Anterior cingulate cortex (tissue), 58 donors: ENCODE results near the gene FYB2.
A peak's percentile ranks its signal among the peaks of the same experiment; 100 is the strongest.
"Not testable (repeated sequence)": the region's sequence is repeated elsewhere in the genome, so short reads cannot be mapped to it uniquely, and the experiment has no call there.

Experiments
- DNase-seq, 58 donors: peaks; one replicate each; lab custom pipeline; 2025; lab: John Stamatoyannopoulos, UW

FYB2 gene

DNA sequence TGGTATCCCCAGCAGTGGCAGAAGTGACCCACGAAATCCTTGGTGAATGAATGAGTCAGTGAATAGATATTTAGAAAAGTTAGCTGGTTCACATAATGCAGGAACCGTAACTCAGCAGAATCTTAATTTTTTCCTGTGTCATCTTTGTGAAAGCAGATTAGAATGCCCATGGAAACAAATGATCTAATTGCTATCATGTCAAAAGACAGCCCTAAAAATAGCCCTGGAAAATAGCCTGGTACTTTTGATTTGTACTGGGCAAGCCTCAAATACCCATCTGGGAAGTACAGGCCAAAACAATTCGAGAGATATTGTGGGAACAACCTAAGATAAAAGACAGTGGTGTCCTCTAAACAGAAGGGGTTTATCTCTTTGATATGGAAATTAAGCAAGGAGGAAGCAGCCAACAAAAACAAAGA lies 21.1 kb downstream of the FYB2 start:
- DNase-seq: peak in 2 of 58 donors; percentile 5 to 8

DNA sequence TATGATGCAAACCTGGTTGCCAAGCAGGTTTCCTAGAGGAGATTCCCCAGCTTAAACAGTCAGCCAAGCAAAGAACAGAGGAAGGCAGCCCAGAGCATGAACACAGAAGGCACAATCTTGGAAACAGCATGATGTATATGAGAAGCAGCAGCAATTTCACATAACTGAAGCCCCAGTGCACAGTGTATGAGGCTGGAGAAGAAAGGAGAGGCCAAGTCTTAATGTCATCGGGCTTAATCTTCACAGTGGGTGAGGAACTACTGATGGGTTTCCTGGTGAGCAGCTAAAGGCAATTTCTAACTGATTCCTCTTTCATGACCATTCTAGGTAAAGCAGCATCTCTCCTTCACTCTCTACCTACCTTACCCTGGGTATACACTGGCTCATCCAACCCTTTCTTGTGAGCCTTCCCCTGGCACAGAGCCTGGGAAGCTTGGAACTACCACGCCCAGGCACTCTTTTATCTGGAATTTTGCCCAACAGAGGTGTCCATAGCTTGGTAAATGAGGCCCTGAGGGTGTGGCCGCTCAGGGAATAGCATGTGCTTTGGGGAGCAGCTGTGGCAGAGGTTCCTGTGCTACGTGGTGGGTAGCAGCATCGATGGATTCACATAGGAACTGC lies 22.0 kb downstream of the FYB2 start:
- no peak for DNase-seq

DNA sequence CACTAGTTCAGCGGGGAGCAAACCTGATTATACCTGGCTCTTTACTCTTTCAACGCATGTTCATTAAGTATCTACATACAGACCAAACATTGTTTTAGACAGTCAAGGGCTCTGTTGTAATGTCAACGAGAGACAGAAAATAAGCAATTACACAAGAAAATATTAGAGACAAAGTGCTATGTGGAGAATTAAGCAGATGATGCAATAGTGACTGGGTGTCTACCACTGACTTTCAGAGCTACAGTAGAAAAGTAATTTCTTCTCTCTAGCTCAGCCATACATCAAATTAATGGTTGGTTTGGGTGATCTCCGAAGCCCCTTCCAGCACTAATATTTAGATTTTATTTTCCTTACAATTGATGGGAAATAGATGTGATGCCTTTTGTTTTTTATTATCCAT lies 23.3 kb downstream of the FYB2 start:
- DNase-seq: no peak

DNA sequence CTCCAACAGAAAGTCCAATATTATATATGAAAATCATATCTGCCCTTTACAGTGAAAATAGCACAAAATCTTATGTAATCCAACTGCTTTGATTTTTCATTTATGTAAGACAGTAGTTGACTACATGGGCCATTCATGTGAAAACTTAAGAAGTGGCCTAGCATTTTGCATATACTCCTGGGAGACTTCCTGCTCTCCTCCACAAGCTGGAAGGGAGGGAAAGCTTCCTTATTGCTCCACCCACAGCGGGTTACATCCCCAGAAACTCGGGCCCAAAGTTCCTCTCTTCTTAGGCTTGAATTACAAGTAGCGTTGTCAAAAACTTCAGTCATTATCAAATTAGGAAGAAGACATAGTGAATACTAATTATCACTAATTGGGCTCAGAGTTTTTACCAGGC lies 29.2 kb downstream of the FYB2 start:
- DNase-seq: no peak

DNA sequence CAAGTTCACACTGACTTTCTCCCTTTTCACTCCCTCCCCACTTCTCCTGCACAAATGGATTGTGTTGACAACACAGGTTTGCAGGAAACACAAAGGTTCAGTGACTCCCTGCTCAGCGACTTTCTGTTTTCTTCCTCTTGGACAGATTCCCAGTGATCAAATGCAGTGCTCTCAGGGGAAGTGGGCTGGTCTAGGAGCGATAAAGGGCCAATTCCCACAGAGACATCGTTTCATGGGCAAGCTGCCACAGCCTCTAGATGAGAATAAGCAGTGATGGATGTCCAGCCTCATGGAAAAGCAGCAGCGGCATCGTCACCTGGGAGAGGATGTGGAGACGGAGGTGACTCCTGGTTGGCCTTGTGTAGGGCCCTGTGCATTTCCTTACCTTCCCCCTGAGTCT lies 30.6 kb downstream of the FYB2 start:
- no peak for DNase-seq

DNA sequence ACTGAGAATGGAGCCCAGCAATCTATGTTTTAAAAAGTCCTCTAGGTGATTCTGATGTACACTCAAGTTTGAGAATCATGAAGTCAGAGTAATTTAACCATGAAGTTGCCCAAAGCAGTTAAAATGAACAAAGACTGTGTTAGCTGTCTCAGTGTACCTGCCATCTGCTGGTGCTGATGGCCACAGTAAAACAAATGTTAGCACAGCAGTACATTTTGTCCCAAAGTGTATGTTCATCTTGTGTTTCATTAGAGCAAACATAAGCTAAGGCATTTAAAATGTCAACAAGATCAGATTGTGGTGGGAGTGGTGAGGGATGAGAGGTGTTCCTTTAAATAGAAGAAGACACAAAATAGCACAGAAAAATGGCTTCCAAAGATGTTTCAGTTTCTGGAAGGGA lies 31.1 kb downstream of the FYB2 start:
- no peak for DNase-seq

DNA sequence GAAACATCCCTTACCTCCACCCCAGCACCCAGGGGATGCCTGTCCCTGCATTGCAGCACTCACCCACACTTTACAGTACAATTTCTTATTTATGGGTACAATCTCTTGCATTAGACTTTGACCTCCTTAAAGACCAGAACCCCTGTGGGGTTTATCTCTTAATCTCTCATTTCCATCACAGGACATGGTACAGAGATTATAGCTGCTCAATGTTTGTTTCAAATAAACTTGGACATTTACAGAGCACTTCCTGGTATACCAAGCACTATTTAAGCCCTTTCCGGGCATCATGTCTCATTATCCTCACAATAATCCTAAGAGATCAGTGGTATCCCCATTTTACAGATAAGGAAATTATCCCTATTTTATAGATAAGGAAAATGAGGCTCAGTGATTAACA lies 31.9 kb downstream of the FYB2 start:
- DNase-seq: no peak

DNA sequence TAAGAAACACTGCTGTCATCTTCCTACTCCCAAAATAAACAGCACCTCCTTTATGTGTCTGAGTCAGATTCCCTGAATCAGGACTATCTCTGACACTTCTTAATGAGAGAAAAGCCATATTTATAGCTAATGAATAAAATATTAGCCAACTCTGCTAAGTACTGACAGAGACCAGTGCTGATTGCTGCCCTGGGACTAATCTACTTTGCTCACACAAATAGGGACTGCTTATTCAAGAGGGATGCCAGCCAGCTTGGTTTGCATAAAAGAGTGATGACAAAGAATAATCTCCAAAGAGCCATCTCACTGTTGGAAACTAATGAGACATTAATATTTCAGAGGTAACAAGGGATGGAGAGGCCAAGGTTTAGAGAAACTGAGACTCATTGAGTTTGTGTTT lies 36.4 kb downstream of the FYB2 start:
- DNase-seq: no peak

DNA sequence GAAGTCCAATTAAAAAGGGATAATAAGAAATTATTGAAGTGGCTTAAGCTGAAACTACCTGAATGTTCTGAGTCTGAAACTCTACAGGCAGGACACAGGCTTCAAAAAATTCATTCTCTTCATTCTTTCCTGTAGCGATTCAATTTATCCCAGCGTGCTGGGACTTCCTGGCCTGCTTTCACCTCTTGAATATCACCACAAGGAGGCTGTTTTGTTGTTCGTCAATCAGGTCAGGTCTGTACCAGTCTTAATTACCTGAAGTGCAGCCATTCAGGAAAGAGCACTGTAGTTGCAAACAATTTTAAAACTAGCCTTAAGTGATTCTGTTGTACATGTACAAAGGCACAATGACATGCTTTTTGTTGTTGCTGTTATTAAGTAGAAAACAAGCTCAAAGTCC lies 38.4 kb downstream of the FYB2 start:
- DNase-seq: no peak

DNA sequence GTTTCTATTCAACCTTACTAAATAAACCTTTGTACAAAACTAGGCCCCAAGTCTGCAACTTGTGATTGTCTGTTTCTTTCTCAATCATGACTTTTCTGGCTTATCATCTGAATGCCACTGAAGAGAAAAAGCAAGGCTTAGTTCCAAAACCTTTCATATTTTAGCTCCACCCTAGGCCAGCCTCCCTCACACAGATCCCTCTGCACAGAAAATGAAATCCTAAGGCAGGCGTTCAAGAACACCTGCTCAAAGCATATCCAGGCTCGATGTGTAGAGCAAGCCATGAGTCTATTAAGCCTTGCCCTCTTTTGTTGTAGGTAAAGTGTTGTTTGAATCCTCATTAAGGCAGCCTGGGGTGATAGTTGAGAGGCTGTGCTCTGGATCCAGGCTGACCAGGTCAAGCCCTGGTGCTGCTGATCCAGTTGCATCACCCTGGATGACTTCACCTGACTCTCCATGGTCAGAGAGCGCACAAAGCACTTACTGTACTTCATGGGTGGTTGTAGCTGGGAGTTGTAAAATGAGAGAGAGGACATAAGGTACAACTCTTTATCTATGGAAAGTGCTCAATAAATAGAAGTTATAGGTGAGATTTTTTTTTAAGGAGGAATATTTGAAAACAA lies 39.0 kb downstream of the FYB2 start:
- no peak for DNase-seq

DNA sequence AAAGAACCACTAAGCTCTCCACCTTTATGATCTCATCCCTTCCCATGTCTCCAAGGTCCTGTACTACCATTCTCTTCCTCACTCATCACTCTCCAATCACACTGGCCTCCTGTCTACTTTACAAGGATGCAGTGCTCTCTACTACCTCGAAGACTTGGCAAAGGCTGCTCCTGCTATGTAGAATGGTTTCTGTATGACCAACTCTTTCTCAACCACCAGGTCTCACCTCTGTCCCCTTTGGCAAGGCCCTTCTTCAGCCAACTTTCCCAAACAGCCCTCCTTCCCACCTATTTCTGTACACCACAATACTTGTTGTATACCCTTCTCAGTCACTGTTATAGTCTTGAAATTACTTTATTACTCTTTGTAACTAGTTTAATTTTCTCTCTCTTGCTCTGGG lies 41.2 kb downstream of the FYB2 start:
- no peak for DNase-seq

DNA sequence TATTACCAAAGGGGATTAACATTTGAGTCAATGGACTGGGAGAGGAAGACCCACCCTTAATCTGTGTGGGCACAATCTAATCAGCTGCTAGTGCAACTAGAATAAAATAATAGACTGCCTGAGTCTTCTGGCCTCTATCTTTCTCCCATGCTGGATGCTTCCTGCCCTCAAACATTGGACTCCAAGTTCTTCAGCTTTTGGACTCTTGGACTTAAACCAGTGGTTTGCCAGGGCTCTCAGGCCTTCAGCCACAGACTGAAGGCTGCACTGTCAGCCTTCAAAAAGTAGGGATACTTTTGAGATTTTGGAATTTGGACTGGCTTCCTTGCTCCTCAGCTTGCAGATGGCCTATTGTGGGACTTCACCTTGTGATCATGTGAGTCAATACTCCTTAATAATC lies 44.5 kb downstream of the FYB2 start:
- DNase-seq: not testable (repeated sequence)

DNA sequence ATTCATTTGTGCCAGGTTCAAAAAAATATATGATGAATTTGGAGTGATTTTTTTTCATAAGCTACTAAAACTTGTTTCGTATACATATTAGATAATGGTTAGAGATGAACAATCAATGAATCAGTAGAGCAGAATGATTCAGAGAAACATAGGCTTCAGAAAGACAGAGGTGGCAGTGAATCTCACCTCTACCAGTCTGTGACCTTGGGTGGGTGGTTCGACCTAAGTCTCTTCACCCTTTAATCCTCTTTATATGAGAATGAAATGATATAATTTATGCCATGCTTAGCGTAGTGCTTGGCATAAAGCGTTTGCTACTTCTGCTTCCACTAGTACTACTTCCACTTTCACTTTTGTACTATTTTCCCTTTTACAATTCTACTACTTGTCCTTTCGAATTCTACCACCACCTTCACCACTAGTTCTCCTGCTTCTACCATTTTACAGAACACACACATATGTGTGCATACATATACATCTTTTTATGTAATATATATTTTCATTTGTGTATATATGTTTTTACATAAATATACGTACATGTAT lies 45.1 kb downstream of the FYB2 start:
- DNase-seq: no peak

DNA sequence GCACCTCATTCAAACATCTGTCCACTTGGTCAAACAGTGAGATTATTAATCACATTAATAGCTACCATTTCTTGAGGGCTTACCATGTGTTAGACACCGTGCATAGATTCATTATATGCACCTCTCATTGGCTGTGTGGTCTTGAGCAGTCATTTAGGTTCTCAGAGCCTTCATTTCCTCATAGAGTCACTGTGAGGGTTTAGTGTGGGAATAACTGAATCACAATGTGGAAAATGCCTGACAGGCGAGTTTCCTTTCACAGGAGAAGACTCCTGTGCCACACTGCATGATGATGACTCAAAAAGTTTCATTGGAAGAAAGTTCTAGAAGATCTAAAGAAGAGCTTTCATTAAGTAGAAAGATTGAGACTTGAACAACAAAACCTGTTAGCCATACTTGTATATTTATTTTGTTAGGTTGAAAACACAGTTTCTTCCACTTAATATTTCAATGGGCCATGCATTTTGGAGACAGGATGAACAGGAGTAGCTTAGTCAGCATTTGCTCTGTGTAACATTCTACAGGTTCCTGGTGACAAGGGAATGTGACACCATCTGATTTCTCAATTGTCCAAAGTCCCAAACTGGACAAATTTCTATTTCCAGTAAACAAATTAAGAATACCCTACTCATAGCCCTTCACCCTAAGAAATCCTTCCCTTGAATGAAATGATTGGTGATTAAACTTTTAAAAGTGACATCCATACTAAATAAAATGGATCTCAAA lies 45.7 kb downstream of the FYB2 start:
- DNase-seq: no peak

DNA sequence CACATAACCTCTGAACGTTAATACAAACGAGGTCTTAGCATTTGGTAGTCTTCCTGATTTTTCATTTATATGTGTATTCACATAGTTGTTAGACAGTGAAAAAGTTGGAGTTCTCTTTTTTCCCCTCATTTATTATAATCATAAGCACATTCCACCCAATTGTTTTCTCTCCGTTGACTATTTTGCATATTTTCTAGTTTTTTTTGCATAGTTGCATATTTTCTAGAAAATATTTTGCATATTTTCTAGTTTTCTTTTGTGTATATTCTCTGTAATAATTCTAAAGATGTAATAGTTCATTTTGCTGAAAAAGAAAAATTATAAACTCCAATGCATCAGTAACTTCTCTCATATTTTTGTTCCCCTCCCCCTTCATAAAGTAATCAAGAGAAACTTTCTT lies 47.5 kb downstream of the FYB2 start:
- DNase-seq: no peak

DNA sequence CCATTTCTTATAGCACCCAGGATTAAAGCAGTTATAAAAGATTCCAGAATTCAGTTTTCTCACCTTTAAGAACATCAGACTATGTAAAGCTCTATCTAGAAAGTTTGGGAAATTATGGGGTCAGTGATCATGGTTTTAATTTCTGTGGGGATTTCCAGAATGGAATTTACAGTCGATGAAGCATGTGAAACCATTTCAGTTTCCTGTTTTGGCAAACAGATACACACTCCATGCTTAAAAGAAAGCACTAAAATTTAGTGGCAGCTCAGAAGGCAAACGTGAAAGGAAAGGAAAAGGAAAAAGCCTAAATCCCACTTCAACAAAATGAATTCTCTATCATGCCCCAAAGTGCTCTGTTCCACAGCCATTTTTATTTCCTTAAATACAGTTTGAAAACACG lies 60.4 kb downstream of the FYB2 start:
- DNase-seq: no peak

DNA sequence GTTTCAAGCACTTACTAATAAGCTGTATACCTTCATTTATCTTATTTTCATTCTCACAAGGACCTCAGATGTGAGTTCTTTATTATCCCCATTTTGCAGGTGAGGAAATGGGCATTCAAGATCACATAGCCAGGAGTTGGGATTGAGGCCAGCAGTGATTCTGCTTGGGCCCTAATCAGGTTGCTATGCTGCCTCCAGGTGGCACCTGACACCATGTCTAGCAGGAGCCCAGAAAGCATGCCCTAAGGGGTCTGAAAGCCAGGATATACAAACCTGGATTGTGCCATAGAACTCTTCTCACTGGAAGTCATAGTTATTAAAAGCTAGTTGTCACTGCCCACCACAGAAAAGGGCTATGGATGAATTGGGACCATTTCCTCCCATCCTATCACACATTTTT lies 61.1 kb downstream of the FYB2 start:
- peak in 1 of 58 donors; percentile 0 for DNase-seq

DNA sequence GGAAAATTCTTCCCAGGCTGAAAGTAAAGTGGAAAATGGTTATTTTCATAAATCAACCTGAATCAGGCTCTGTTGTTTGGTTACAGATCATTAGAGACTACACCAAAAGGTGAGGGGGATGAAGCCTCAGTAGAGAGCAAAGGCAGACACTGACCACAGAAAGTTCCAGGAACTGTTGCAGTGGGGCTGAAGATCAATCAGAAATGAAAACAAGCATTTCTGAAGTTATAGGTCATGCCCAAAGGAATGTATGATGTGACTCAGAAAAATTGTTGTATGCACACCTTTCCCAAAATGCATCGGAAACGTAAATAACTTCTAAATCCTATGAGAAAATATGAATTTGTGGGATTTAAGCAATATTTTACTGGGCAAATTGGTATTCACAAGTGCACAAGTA lies 63.3 kb downstream of the FYB2 start:
- no peak for DNase-seq

DNA sequence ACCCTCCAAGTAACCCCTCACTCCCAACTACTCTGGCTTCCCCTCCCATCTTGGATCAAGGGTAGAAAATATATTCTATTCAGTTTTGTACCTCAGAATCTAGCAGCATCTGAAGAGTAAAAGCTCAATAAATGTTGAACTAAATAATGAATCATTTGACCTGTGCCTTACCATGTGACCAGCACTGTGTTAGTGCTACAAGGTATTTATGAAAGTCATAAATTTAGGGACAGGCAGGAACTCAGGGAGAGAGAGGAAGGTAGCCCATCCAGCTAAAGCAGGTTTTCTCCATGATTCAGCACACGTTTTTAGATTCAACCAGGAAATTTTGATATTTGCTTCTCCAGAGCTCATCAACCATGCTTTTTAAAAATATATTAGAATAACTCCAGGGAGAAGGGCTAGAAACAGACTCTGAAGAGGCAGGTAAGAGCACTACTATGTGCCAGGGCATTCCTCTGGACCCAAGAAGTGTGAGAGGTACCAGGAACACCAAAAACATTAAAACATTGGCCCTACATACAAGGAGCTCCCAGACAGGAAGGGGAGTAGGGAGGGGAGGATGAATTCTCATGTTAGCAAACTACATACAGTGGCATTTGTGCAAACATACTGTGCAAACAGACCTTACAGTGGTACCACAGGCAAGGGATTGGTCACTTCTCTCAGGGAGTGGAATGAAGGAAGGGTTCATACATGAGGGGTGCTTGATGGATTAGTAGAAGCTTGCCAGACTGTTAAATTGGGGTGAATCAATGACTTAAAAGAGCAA lies 64.3 kb downstream of the FYB2 start:
- DNase-seq: no peak

DNA sequence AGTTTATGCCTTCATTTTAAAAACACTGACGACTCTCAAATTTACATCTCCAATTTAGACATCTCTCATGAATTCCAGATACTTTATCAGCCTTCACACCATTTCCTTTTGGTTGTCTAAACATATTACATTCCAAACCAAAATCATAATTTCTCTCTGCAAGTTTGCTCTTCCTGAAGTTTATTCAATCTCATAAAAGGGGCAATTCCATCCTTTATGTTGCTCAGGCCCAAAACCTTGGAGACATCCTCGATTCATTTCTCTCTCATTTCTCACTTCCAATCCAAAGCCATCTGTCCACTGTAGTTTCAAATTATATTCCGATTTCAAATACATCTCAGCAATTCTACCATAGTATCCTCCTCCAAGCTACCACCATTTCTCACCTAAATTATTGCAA lies 74.0 kb downstream of the FYB2 start:
- no peak for DNase-seq

DNA sequence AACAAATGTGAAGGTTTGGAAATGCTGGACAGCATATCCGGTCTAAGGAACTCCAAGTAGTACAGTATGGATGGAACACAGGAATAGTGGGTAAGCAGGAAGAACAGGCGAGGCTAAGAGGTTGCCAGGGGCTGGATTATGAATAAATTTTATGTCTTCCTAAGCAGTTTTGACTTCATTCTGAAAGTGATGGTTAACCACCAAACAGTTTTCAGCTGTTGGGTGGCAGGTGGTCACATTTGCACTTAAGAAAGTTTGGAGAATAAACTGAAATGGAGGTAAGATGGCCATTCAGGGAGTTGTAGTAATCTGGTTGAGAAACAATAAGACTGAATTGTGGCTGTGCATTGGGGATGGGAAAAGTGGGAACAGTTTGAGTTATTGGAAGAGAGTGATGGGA lies 90.2 kb downstream of the FYB2 start:
- DNase-seq: no peak
